ENCODE results near the gene PLEK. TPM values are rescaled to one million over a fixed set of nuclear protein-coding genes. Genes with fewer than 3 reads are reported as not detected.
A peak's percentile ranks its signal among the peaks of the same experiment; 100 is the strongest.

The PLEK gene
- total and polyA plus RNA-seq, 9 of the 15 experiments (the other 6 are each of a cell fraction or from before 2014, with no cell fraction given), result 0.14 to 1.2 (median 0.36) TPM

GRCh38 chr2:68403199-68403644 lies 38.1 kb downstream of the PLEK start (continued):
- TF ChIP-seq CHD7 (IDR thresholded peaks at IDR 0.05; ENCODE audit: low read depth, low read length), result no peak
- peak; percentile 49; the same call in 1 of the 2 replicates for TF ChIP-seq MTA3 (IDR thresholded peaks at IDR 0.05; ENCODE audit: borderline replicate concordance)
- TF ChIP-seq RFX1 (IDR thresholded peaks at IDR 0.05), result no peak
- no peak for TF ChIP-seq POLR3A (IDR thresholded peaks at IDR 0.05; ENCODE audit: borderline replicate concordance, extremely low read depth, insufficient read depth, insufficient read length)
- 0 out of 2 replicates have a peak, but pooled peaks have one; percentile 33 for TF ChIP-seq ZNF175 (CRISPR knock-in tag; IDR thresholded peaks at IDR 0.05; ENCODE audit: low read depth)
- no peak for TF ChIP-seq ZNF280A (IDR thresholded peaks at IDR 0.05; ENCODE audit: low read depth, partially characterized antibody)
- peak in 2 of 3 experiments; percentile 68 to 82 for TF ChIP-seq YY1 (IDR thresholded peaks at IDR 0.05; ENCODE audit: borderline replicate concordance in 1 of 3, control insufficient read depth in 1 of 3, extremely low read depth in 1 of 3, insufficient read depth in 3 of 3, insufficient read length in 1 of 3, insufficient replicate concordance in 2 of 3, low read depth in 1 of 3, low read length in 2 of 3)
- 0 out of 2 replicates have a peak, but pooled peaks have one; percentile 64 for TF ChIP-seq ATF6 (CRISPR knock-in tag; IDR thresholded peaks at IDR 0.05)
